Stimulated activated CD4-positive, alpha-beta T cell treated with anti-CD3 and anti-CD28 coated beads, Interleukin-12 subunit alpha, Interleukin-12 subunit beta, amount 100 ng/mL, for 4 hours (primary cell): ENCODE results near the gene TTC31.

Experiments
- DNase-seq: peaks from one replicate; pipeline ENCODE4 v3.0.0-alpha.2; 2020

Gene TTC31

GRCh38 chr2:74527741-74528140, 44.9 kb downstream of the TTC31 start:
- no peak for DNase-seq

DNA sequence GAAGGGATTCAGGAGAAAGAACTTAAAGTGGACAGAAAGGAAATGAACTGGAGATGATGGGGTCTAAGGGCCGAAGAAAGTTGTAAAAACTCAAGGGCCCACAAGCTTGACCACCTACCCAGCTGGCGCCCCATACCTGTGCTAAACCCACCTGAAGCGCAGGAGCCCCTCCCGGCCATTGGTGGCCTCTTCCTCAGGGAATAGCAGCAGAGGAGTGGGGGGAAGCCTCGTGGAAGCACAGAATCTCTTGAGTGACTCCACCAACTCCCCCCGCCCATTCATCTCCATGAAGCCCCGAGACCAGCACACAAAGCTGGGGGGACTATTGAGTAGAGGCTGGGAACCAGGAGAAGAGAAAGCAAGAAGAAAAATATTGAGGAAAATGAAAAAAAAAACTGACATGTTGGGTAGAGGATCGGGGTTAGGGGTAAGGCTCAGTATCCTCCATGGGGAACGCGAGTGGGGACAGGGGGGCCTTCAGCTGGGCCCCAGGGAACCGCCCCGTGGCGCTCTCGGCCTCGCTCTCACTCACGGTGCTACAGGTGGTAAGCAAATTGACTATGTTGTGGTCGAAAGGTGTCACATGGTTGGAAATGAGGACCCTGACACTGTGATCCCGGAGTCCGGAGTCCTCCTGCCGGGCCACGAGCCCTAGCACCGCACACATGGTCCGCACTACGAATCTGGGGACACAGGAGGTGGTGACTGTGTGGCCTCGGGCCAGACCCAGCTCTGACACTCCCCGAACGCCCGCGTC, 45.9 kb downstream of the TTC31 start:
- DNase-seq, result peak; percentile 27

DNA sequence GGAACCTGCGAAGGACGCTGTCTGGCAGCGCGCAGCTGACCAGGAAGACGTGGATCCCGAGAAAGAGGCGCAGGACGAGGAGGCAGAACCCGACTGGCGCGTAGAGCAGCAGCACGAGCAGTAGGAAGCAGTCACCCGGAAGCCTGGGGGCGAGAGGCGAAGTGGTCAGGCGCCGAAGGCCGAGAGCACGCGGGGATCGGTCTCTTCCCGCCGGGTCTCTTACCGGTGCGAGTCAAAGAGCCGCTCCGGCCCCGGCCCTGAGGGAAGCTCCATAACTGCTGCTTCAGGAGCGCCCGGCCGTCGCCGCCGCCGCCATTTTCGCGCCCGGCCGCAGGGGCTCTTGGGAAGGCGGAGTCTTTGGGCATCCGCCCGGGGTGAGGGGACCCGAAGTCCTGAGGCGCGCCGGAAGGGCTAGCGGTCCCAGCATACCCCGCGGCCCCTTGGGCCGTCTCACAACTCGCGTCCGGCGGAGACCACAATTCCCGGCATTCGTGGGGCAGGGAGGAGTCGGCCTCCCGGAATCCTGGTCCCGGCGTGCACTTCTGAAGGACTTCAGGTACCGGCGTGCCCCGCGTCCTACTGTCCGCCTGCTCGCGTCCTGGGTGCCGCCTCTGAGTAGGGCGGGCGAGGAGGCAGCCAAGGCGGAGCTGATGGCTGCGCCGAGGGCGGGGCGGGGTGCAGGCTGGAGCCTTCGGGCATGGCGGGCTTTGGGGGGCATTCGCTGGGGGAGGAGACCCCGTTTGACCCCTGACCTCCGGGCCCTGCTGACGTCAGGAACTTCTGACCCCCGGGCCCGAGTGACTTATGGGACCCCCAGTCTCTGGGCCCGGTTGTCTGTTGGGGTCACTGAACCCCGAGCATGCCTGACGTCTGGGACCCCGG, 46.7 kb downstream of the TTC31 start, which contains the start of the genes AUP1 and HTRA2:
AUP1 (minus strand) TSS at position 350 of the 882 bp plus-strand sequence; CDS start at position 273, 77 bp downstream.
HTRA2 (plus strand) TSS at position 577 of the 882 bp plus-strand sequence; CDS start at position 651, 74 bp downstream.
- DNase-seq, result peak; percentile 85

- DNase-seq, result peak; percentile 41
Measured at GRCh38 chr2:74530239-74531187, 47.6 kb downstream of the TTC31 start.

GRCh38 chr2:74531666-74532065, 48.8 kb downstream of the TTC31 start:
- no peak for DNase-seq

- DNase-seq, result no peak
Measured at GRCh38 chr2:74532222-74532621, 49.3 kb downstream of the TTC31 start.

DNA sequence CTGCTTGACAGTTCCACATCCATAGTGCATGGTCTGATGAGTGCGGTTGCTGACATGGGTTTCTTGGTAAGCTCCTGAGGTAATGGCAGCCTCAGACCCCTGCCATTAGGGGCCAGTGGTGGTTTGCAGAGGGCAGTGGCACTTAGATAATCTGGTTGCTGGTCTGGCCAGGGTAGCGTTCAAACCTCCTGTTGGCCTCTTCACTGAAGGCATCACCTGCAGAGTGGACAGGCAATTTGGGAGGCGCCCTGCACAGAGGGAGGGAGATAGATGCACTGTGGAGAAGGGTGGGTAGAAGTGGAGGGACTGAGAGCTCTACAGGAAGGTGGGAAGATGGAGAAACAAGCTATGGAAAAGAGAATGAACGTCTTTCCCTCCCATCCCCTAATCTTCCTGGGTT, 50.6 kb downstream of the TTC31 start:
- DNase-seq, result no peak

DNA sequence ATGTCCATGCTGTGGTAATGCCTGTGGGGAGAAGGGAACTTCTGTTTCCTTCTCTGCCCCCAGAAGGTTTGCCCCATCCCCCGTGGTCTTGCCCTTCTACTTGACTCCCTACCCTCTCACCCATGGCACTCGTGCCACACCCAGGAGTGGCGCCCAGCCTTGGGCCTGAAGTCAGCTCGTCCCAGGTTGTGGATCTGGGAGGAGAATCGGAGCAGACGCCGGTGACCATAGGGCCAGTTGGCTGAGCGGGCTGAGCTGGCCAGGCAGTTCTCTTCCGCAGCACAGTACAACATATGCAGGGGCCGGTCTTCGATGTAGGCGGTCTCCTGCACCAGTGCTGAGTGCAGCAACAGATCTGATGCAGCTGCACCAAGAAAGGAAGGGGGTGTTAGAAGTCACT, 51.5 kb downstream of the TTC31 start:
- no peak for DNase-seq

GRCh38 chr2:74535440-74535965, 52.6 kb downstream of the TTC31 start:
- DNase-seq, result no peak

DNA sequence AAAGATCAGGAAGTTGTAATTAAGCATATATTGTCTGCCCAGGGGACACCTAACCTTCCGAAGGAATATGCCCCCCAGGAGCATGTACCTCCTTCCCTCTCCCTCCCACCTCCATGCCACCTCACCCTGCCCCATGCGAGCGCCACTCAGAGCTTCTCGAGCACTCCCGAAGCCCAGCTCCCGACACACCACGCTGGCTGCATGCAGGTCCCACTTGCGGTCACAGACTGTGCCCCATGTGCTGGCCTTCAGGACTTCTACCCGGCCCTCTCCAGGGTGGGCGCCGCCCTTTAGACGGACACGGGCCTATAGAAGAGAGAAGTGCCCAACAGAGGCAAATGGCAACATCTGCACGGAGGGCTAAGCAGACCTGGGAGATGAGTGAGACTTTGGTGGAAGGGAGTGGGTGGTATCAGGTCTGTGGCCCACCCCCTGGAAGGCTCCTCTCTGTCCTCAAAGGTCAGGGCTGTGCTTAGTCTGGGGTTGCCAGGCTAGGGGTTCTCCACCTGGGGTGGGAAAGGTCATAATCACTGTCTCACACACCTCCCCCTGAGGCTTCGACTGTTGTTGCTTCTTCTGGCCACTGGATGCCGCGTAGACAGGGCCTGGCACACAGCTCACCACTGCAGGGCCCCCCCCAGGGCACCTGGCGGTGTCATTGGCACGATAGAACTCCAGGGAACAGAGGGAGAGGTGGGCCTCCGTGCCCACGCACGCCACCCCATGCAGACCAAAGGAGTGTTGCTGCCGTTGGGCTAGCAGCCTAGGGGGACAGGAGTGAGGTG, 53.5 kb downstream of the TTC31 start:
- no peak for DNase-seq

GRCh38 chr2:74537140-74537539, 54.3 kb downstream of the TTC31 start:
- DNase-seq, result no peak

DNA sequence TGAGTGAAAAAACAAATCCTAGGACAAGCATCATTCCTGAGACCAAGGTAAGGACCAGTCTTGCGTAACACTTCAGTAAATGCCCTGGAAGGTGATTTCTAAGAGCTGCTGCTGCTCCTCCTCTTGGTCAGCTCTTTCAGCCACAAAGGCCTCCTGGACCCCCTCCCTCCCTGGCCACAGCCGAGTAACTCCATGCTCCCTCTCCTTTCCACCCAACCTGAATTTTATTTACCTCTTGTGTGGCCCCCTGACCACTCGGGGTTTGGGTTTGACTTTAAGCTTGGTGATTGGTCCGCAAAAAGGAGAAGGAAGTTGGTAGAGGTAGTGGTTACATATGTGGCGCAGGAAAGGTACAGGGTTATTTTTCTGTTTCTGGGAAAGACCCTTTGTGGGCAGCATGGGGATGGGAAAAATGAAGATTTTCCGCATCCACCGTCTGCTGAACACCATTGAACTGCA, 56.0 kb downstream of the TTC31 start:
- no peak for DNase-seq

DNA sequence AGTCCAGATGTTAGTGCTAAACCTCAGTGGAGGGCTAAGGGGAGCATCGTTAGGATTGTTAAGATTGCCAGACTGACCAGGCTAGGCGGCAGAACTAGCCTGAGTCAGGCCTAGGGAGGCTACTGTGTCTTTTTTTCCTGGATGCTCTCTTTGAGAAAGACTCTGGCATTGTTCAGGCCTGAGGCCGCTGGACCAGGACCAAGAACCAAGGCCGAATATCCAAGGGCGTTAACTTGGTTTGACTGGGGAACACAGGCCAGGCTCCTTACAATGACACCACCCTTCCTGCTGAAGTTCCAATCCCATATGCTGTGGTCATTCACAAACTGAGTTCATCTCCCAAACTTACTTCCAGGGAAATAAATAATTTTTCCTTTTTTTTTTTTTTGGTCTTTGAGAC, 57.4 kb downstream of the TTC31 start:
- DNase-seq, result no peak

DNA sequence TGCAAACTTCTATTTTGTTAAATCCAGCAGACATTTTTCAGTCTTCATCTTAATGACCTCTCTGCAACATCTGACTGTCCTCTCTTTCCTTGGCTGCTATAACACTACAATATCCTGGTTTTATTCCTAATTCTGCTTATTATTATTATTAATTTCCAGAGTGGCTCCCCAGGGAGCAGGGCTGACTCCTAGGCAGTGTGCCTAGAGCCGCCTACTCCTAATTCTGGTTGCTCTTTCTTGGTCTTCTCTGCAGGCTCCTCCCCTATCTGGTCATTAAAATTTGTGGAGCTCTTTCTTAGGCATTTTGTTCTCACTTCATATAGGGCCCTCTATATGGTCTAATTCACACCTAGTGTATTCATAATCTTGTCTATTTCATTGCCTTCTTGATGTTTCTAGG, 60.1 kb downstream of the TTC31 start:
- DNase-seq, result no peak
